HEK293 (cell line): ENCODE results near the gene PDPR.
"Not testable (repeated sequence)": the region's sequence is repeated elsewhere in the genome, so short reads cannot be mapped to it uniquely, and the experiment has no call there.

Source experiments
- ZNF266 ChIP-seq: fragments of 450-650 bp; formaldehyde crosslinking; IDR thresholded peaks from 2 replicates; pipeline ENCODE4 v1.5.1; 2016; ENCODE audit warnings: missing biosample characterization, missing genetic modification characterization, low read depth
- ZNF558 ChIP-seq: fragments of 450-650 bp; formaldehyde crosslinking; IDR thresholded peaks from 2 replicates; pipeline ENCODE4 v1.5.1; 2016; ENCODE audit warnings: missing biosample characterization, missing genetic modification characterization
- TF ChIP-seq, protein P1 (sequence below): fragments of 450-650 bp; formaldehyde crosslinking; IDR thresholded peaks from 2 replicates; pipeline ENCODE4 v1.5.1; 2016; ENCODE audit warnings: missing biosample characterization, missing genetic modification characterization

DNA sequence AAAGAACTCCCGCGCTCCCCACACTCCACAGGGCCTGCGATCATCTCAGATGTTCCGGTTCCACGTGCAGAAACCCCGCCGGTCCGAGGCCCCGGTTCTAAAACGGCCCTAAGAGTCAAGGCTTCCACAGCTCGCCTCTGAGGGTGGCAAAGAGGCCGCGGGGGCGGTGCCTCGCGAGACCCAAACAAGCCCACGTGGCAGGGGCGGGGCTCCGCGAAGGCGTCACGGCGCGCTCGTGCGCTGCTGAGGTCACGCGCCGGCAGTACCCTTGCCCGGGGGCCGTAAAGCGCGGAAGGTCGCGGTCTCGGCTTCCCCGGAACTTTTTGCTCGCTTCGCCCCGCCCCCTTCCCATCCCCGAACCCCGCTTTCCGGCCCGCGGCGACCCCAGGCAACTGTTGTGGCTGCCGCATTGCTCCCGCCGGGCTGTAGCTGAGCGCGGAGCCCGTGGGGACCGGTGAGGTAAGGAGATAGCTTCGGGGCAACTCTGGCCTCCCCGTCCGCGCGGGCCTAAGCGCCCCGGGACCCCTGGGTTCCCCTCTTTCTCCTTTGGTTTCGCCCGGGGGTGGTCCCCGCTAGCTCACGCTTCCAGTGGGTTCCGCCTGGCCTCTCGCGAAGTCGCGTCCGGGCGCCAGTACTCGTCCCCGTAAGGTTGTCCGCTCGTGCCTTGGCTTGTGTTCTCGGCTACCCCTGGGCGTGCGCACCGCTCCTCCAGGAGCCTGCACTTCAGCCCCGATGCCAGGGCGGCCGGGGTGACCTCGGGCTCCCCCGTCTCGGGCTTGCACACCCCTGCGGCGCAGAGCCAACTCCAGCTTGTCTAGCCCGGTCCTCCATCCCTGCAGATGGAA lies at the start of gene PDPR:
- TF ChIP-seq ZNF558, ZNF266 (tag by site-specific recombination): not testable (repeated sequence)
- TF ChIP-seq, protein P1, sequence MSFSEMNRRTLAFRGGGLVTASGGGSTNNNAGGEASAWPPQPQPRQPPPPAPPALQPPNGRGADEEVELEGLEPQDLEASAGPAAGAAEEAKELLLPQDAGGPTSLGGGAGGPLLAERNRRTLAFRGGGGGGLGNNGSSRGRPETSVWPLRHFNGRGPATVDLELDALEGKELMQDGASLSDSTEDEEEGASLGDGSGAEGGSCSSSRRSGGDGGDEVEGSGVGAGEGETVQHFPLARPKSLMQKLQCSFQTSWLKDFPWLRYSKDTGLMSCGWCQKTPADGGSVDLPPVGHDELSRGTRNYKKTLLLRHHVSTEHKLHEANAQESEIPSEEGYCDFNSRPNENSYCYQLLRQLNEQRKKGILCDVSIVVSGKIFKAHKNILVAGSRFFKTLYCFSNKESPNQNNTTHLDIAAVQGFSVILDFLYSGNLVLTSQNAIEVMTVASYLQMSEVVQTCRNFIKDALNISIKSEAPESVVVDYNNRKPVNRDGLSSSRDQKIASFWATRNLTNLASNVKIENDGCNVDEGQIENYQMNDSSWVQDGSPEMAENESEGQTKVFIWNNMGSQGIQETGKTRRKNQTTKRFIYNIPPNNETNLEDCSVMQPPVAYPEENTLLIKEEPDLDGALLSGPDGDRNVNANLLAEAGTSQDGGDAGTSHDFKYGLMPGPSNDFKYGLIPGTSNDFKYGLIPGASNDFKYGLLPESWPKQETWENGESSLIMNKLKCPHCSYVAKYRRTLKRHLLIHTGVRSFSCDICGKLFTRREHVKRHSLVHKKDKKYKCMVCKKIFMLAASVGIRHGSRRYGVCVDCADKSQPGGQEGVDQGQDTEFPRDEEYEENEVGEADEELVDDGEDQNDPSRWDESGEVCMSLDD (tag by site-specific recombination) = not testable (repeated sequence)
